A549 (cell line): Measurements from ENCODE around the gene CYP26A1. TPM values are rescaled to one million over a fixed set of nuclear protein-coding genes. Genes with fewer than 3 reads are reported as not detected.

Experiments used
- ATAC-seq, 2 experiments: fragments of 200-7000 bp in 1 of 2; fragments of >200 bp in 1 of 2; cut with Nextera tagmentation in 1 of 2; cut with Tn5 transposase in 1 of 2; 3 replicates each; pipeline versions ENCODE4 v1.8.0 to v1.9.1; 2018 to 2020; ENCODE audit warnings: mild to moderate bottlenecking in 1 of 2, moderate library complexity in 1 of 2
- CTCF ChIA-PET: fragments of 300-600 bp; sonication (Branson Sonifier 250); formaldehyde crosslinking; extraction: SDS; loops from one replicate; lab custom pipeline; 2021; ENCODE audit warnings: antibody characterized with exemption, inconsistent platforms; lab: Yijun Ruan, JAX
- POLR2A ChIA-PET: fragments of 350-600 bp; formaldehyde crosslinking; extraction: SDS; loops from one replicate; lab custom pipeline; 2021; ENCODE audit warnings: antibody characterized with exemption, inconsistent platforms; lab: Yijun Ruan, JAX
- DNase-seq, 2 experiments: peaks; one replicate each; pipeline versions ENCODE4 v3.0.0 to v3.0.0-alpha.2; 2011 to 2016; ENCODE audit warnings: low read depth in 1 of 2, low spot score in 1 of 2
- FAIRE-seq: peaks from 2 replicates; lab custom pipeline; 2011; peaks lifted over from hg19 to GRCh38; lab: Jason Lieb, UNC
- H3K27ac ChIP-seq, 2 experiments: fragments of >200 bp; sonication (Bioruptor Twin); formaldehyde crosslinking; 3 replicates each; pipeline ENCODE4 v1.5.1; 2016 to 2017
- H3K4me1 ChIP-seq: fragments of >200 bp; sonication (Bioruptor Twin); formaldehyde crosslinking; 3 replicates; pipeline ENCODE4 v1.6.1; 2016
- H3K4me2 ChIP-seq: fragments of >200 bp; sonication (Bioruptor Twin); formaldehyde crosslinking; 3 replicates; pipeline ENCODE4 v1.6.1; 2016
- H3K4me3 ChIP-seq: fragments of >200 bp; sonication (Bioruptor Twin); formaldehyde crosslinking; 3 replicates; pipeline ENCODE4 v1.5.1; 2016
- H3K9me3 ChIP-seq: fragments of >200 bp; sonication (Bioruptor Twin); formaldehyde crosslinking; 3 replicates; pipeline ENCODE4 v1.6.1; 2016
- BHLHE40 ChIP-seq: IDR thresholded peaks from 2 replicates; pipeline ENCODE4 v1.6.1; 2012; ENCODE audit warnings: low read depth, low read length, inconsistent platforms
- CHD4 ChIP-seq: fragments of 200-600 bp; sonication (generic); IDR thresholded peaks from 2 replicates; pipeline ENCODE4 v1.6.1; 2016; ENCODE audit warnings: antibody characterized with exemption, mild to moderate bottlenecking, borderline replicate concordance
- CTCF ChIP-seq: fragments of >200 bp; sonication (Bioruptor Twin); formaldehyde crosslinking; IDR thresholded peaks from 3 replicates; pipeline ENCODE4 v1.5.1; 2016
- EP300 ChIP-seq, 2 experiments: fragments of >200 bp; sonication (Bioruptor Twin); formaldehyde crosslinking; IDR thresholded peaks; 2 replicates in 1 of 2; 3 replicates in 1 of 2; pipeline ENCODE4 v1.6.1; 2016 to 2017
- FOSB ChIP-seq: fragments of 250-450 bp; sonication (Bioruptor Pico); IDR thresholded peaks from 2 replicates; pipeline ENCODE4 v1.5.0; 2020; ENCODE audit warnings: mild to moderate bottlenecking, moderate library complexity
- FOSL2 ChIP-seq, 2 experiments: fragments of 450-650 bp in 1 of 2; fragments of >200 bp in 1 of 2; sonication (Bioruptor Twin) in 1 of 2; formaldehyde crosslinking; IDR thresholded peaks; 2 replicates each; pipeline versions ENCODE4 v1.5.0 to v1.6.1; 2016 to 2020; ENCODE audit warnings: mild to moderate bottlenecking in 1 of 2, moderate library complexity in 1 of 2
- HEYL ChIP-seq: fragments of 250-450 bp; sonication (Bioruptor Pico); IDR thresholded peaks from 2 replicates; pipeline ENCODE4 v1.8.0; 2021; ENCODE audit warnings: mild to moderate bottlenecking, moderate library complexity
- JUN ChIP-seq, 2 experiments: fragments of >200 bp; sonication (Bioruptor Twin); formaldehyde crosslinking; IDR thresholded peaks; 2 replicates in 1 of 2; 3 replicates in 1 of 2; pipeline ENCODE4 v1.6.1; 2016 to 2017
- JUNB ChIP-seq: fragments of >200 bp; sonication (Bioruptor Twin); formaldehyde crosslinking; IDR thresholded peaks from 2 replicates; pipeline ENCODE4 v1.6.1; 2016
- KDM1A ChIP-seq: fragments of 200-600 bp; sonication (generic); IDR thresholded peaks from 2 replicates; pipeline ENCODE4 v1.6.1; 2016; ENCODE audit warnings: low read depth, mild to moderate bottlenecking
- MAFK ChIP-seq: fragments of 450-650 bp; IDR thresholded peaks from 2 replicates; pipeline ENCODE4 v1.6.1; 2014; ENCODE audit not compliant: partially characterized antibody
- NFE2L2 ChIP-seq: fragments of 150-350 bp; conservative IDR thresholded peaks from 2 replicates; pipeline ENCODE4 v1.6.1; 2014; ENCODE audit warnings: low read length
- NPAS2 ChIP-seq: fragments of 250-450 bp; sonication (Bioruptor Pico); IDR thresholded peaks from 2 replicates; pipeline ENCODE4 v1.8.0; 2022; ENCODE audit warnings: mild to moderate bottlenecking, moderate library complexity, borderline replicate concordance
- NR3C1 ChIP-seq: fragments of >200 bp; sonication (Bioruptor Twin); formaldehyde crosslinking; IDR thresholded peaks from 3 replicates; pipeline ENCODE4 v1.6.1; 2017
- PHF8 ChIP-seq: fragments of 200-600 bp; sonication (generic); IDR thresholded peaks from 2 replicates; pipeline ENCODE4 v1.6.1; 2016; ENCODE audit warnings: low read depth, mild to moderate bottlenecking, antibody characterized with exemption, moderate library complexity, borderline replicate concordance
- POLR2A ChIP-seq: IDR thresholded peaks from 2 replicates; pipeline ENCODE4 v1.6.1; 2012; ENCODE audit warnings: mild to moderate bottlenecking, low read length
- REST ChIP-seq: fragments of 200-600 bp; sonication (generic); IDR thresholded peaks from 2 replicates; pipeline ENCODE4 v1.6.1; 2016; ENCODE audit warnings: antibody characterized with exemption, mild to moderate bottlenecking, moderate library complexity
- RNF2 ChIP-seq: fragments of 200-600 bp; sonication (generic); IDR thresholded peaks from 2 replicates; pipeline ENCODE4 v1.6.1; 2016; ENCODE audit warnings: low read depth, mild to moderate bottlenecking, antibody characterized with exemption, moderate library complexity, borderline replicate concordance
- SMC3 ChIP-seq: fragments of >200 bp; sonication (Bioruptor Twin); formaldehyde crosslinking; IDR thresholded peaks from 3 replicates; pipeline ENCODE4 v1.6.1; 2018; ENCODE audit warnings: inconsistent platforms
- SREBF2 ChIP-seq: fragments of 450-650 bp; IDR thresholded peaks from 2 replicates; pipeline ENCODE4 v1.6.1; 2014; ENCODE audit warnings: mild to moderate bottlenecking, moderate library complexity
- TP53 ChIP-seq: fragments of 250-450 bp; sonication (Bioruptor Pico); IDR thresholded peaks from 2 replicates; pipeline ENCODE4 v1.5.0; 2021; ENCODE audit warnings: mild to moderate bottlenecking, moderate library complexity
- ZC3H11A ChIP-seq: fragments of 450-650 bp; IDR thresholded peaks from 2 replicates; pipeline ENCODE4 v1.6.1; 2014; ENCODE audit warnings: antibody characterized with exemption, mild to moderate bottlenecking
- ZSCAN20 ChIP-seq: fragments of 250-450 bp; sonication (Bioruptor Pico); IDR thresholded peaks from 2 replicates; pipeline ENCODE4 v1.8.0; 2022; ENCODE audit warnings: mild to moderate bottlenecking, moderate library complexity
- WGBS: methylation state at CpG from one replicate; pipeline ENCODE4 v1.1.6; 2017; ENCODE audit errors: missing lambda C conversion rate; 5-methylcytosine and 5-hydroxymethylcytosine counted together
- polyA plus RNA-seq, 4 experiments: library from polyadenylated mRNA; depleted of rRNA in 3 of 4; stranded (reverse); fragments of >200 nt; fragmentation: RNase III in 1 of 4; extraction: RNeasy Plus Mini Kit Qiagen cat#74134 plus additional on column Dnase treatment in 1 of 4; gene quantifications; 2 replicates in 3 of 4; 3 replicates in 1 of 4; pipeline ENCODE4 v1.2.3, GENCODE V29; 2011 to 2017

CYP26A1 gene
- polyA plus RNA-seq, 2 of the 4 experiments (the other 2 are of a cell fraction): 1.3 to 7.2 TPM

GRCh38 chr10:93081834-93082233 is 8.1 kb downstream of the CYP26A1 start (continued):
- TF ChIP-seq HEYL (CRISPR knock-in tag) (no peak), NR3C1 (no peak), EP300 (IDR thresholded peaks at IDR 0.05) (no peak)

- POLR2A ChIA-PET: no interaction called here
Measured at GRCh38 chr10:93083743-93084539, 10.2 kb downstream of the CYP26A1 start.

GRCh38 chr10:93085272-93085859 is 11.7 kb downstream of the CYP26A1 start:
- CTCF ChIA-PET: interaction anchor here (1.1 to 1.7 kb wide), 2 partner anchors 10 to 211 kb away, joined by 3 to 7 read pairs; no protein-coding TSS in a partner anchor

More at GRCh38 chr10:93083743-93084539, 10.2 kb downstream of the CYP26A1 start:
- FAIRE-seq (no peak), ATAC-seq (no peak), DNase-seq (no peak)
- H3K4me3 ChIP-seq: no peak overlapping the region
- CTCF ChIA-PET: interaction anchor here (1.0 kb wide), 1 partner anchor 269 kb away, joined by 3 read pairs; no protein-coding TSS in a partner anchor
- TF ChIP-seq SMC3 (no peak), JUNB (no peak), PHF8 (no peak), ZSCAN20 (CRISPR knock-in tag) (no peak), FOSL2 (IDR thresholded peaks at IDR 0.05) (no peak), FOSL2 (CRISPR knock-in tag; IDR thresholded peaks at IDR 0.05) (no peak), POLR2A (no peak)
- no peak overlapping the region for H3K4me2 ChIP-seq
- no peaks in the 10 kb centered on the region for H3K9me3 ChIP-seq
- H3K27ac ChIP-seq: peak overlapping the region in 1 of 2 experiments; percentile 6; a peak in 1 of 6 replicates
- H3K4me1 ChIP-seq: peaks cover 13% of the 10 kb centered on the region; the same call in 2 of the 3 replicates
- WGBS: 82% methylated on average over 7 of the region's 7 CpGs

More at GRCh38 chr10:93085272-93085859, 11.7 kb downstream of the CYP26A1 start:
- POLR2A ChIA-PET: no interaction called here
- Histone ChIP-seq H3K4me2 (no peak overlapping the region), H3K4me1 (peaks cover 3% of the 10 kb centered on the region; the same call in 1 of the 3 replicates), H3K4me3 (no peak overlapping the region), H3K27ac (no peak overlapping the region), H3K9me3 (no peaks in the 10 kb centered on the region)
- no peak for TF ChIP-seq NPAS2 (CRISPR knock-in tag)
- TF ChIP-seq FOSB: no peak
- TF ChIP-seq MAFK: no peak
- TF ChIP-seq PHF8: no peak
- TF ChIP-seq CHD4: no peak
- no peak for TF ChIP-seq NFE2L2
- no peak for TF ChIP-seq SREBF2
- TF ChIP-seq TP53 (CRISPR knock-in tag): no peak
- TF ChIP-seq ZC3H11A: no peak
- no peak for TF ChIP-seq RNF2
- TF ChIP-seq FOSL2 (IDR thresholded peaks at IDR 0.05): no peak
- no peak for TF ChIP-seq FOSL2 (CRISPR knock-in tag; IDR thresholded peaks at IDR 0.05)
- no peak for TF ChIP-seq ZSCAN20 (CRISPR knock-in tag)
- TF ChIP-seq JUN (IDR thresholded peaks at IDR 0.05): no peak
- TF ChIP-seq CTCF: no peak
- no peak for TF ChIP-seq KDM1A
- TF ChIP-seq BHLHE40: no peak
- no peak for TF ChIP-seq REST
- TF ChIP-seq NR3C1: no peak
- FAIRE-seq (no peak), ATAC-seq (no peak), DNase-seq (no peak)
- WGBS: 61% methylated on average over 4 of the region's 4 CpGs
